Measurements from ENCODE around the gene ALDH5A1.

The ALDH5A1 gene

GRCh38 chr6:24494821-24495795 is at the start of gene ALDH5A1:
TSS of gene ALDH5A1 (plus strand) at chr6:24494969. CDS start at chr6:24494997, 28 bp downstream.
- DNase-seq (ENCODE audit: low spot score) = peak; percentile 66

- DNase-seq (ENCODE audit: low spot score) = no peak
Observed at GRCh38 chr6:24445704-24446103, 49.1 kb upstream of the ALDH5A1 start.

- DNase-seq (ENCODE audit: low spot score) = no peak
Observed at GRCh38 chr6:24446670-24447069, 48.1 kb upstream of the ALDH5A1 start.

- DNase-seq (ENCODE audit: low spot score) = no peak
Observed at GRCh38 chr6:24448396-24448795, 46.4 kb upstream of the ALDH5A1 start.

GRCh38 chr6:24448828-24449525 is 45.8 kb upstream of the ALDH5A1 start:
- no peak for DNase-seq (ENCODE audit: low spot score)

GRCh38 chr6:24451581-24452388 is 43.0 kb upstream of the ALDH5A1 start:
- DNase-seq (ENCODE audit: low spot score) = no peak

- DNase-seq (ENCODE audit: low spot score) = no peak
Observed at GRCh38 chr6:24453921-24454320, 40.8 kb upstream of the ALDH5A1 start.

- DNase-seq (ENCODE audit: low spot score) = no peak
Observed at GRCh38 chr6:24454452-24454851, 40.3 kb upstream of the ALDH5A1 start.

- DNase-seq (ENCODE audit: low spot score) = no peak
Observed at GRCh38 chr6:24455061-24455460, 39.7 kb upstream of the ALDH5A1 start.

GRCh38 chr6:24458134-24458533 is 36.6 kb upstream of the ALDH5A1 start:
- DNase-seq (ENCODE audit: low spot score) = no peak

- DNase-seq (ENCODE audit: low spot score) = no peak
Observed at GRCh38 chr6:24458941-24459340, 35.8 kb upstream of the ALDH5A1 start.

- no peak for DNase-seq (ENCODE audit: low spot score)
Observed at GRCh38 chr6:24460966-24461365, 33.8 kb upstream of the ALDH5A1 start.

- DNase-seq (ENCODE audit: low spot score) = no peak
Observed at GRCh38 chr6:24464253-24465038, 30.3 kb upstream of the ALDH5A1 start.

- DNase-seq (ENCODE audit: low spot score) = no peak
Observed at GRCh38 chr6:24469811-24470210, 25.0 kb upstream of the ALDH5A1 start.

- no peak for DNase-seq (ENCODE audit: low spot score)
Observed at GRCh38 chr6:24472181-24472580, 22.6 kb upstream of the ALDH5A1 start.

- DNase-seq (ENCODE audit: low spot score) = no peak
Observed at GRCh38 chr6:24476631-24477030, 18.1 kb upstream of the ALDH5A1 start.

GRCh38 chr6:24477070-24477469 is 17.7 kb upstream of the ALDH5A1 start:
- DNase-seq (ENCODE audit: low spot score) = no peak

GRCh38 chr6:24478903-24479302 is 15.9 kb upstream of the ALDH5A1 start:
- DNase-seq (ENCODE audit: low spot score) = no peak

GRCh38 chr6:24480705-24481104 is 14.1 kb upstream of the ALDH5A1 start:
- DNase-seq (ENCODE audit: low spot score) = no peak

- no peak for DNase-seq (ENCODE audit: low spot score)
Observed at GRCh38 chr6:24481449-24481848, 13.3 kb upstream of the ALDH5A1 start.

GRCh38 chr6:24484657-24485323 is 10.0 kb upstream of the ALDH5A1 start:
- no peak for DNase-seq (ENCODE audit: low spot score)
